H1 (cell line): Measurements from ENCODE around the gene DHX58. TPM values are rescaled to one million over a fixed set of nuclear protein-coding genes. Genes with fewer than 3 reads are reported as not detected.

Source experiments
- polyA plus RNA-seq, 7 experiments: library from polyadenylated mRNA; depleted of rRNA in 3 of 7; stranded (reverse) in 5 of 7; unstranded in 2 of 7; fragments of >200 nt in 5 of 7; fragments of 200-250 nt in 2 of 7; gene quantifications; 1 replicate in 5 of 7; 2 replicates in 1 of 7; 4 replicates in 1 of 7; pipeline versions ENCODE4 v1.2.1 to v1.2.3, GENCODE V29; 2011 to 2013; ENCODE audit warnings: missing spikeins in 2 of 7, mixed read lengths in 2 of 7
- total RNA-seq: library from RNA; stranded (reverse); fragmentation: NEBNext Ultra II Directional; extraction: Animal tissue kit (Norgen Biotek cat#: 25700); gene quantifications from 2 replicates; pipeline ENCODE4 v1.2.1, GENCODE V29; 2021

The DHX58 gene
- total and polyA plus RNA-seq, 2 of the 8 experiments (the other 6 are each of a cell fraction or from before 2014, with no cell fraction given) = 5.6 to 9.9 TPM

Other genes with a start within 250 kb of the DHX58 start
- gene KLHL11, start 247.3 kb downstream of the DHX58 start, total RNA-seq = 12.8 and 13.7 TPM in 2 replicates
- gene KLHL11, start 247.3 kb downstream of the DHX58 start, polyA plus RNA-seq (2011; rRNA removed) = 3.4 and 4.2 TPM in 2 replicates
- 388 and 393 TPM in 2 replicates for gene ACLY, start 193.8 kb downstream of the DHX58 start, total RNA-seq
- gene ACLY, start 193.8 kb downstream of the DHX58 start, polyA plus RNA-seq (2011; rRNA removed) = 167 and 238 TPM in 2 replicates
- 1.3 TPM in 2 replicates for gene ODAD4, start 182.1 kb downstream of the DHX58 start, total RNA-seq
- 0.41 and 0.48 TPM in 2 replicates for gene ODAD4, start 182.1 kb downstream of the DHX58 start, polyA plus RNA-seq (2011; rRNA removed)
- 60.6 and 64.2 TPM in 2 replicates for gene CNP, start 145.9 kb downstream of the DHX58 start, total RNA-seq
- gene CNP, start 145.9 kb downstream of the DHX58 start, polyA plus RNA-seq (2011; rRNA removed) = 21.9 and 43.3 TPM in 2 replicates
- gene DNAJC7, start 95.3 kb downstream of the DHX58 start, total RNA-seq = 129 and 148 TPM in 2 replicates
- gene DNAJC7, start 95.3 kb downstream of the DHX58 start, polyA plus RNA-seq (2011; rRNA removed) = 21.6 and 31.0 TPM in 2 replicates
- 31.1 and 34.5 TPM in 2 replicates for gene NKIRAS2, start 92.6 kb downstream of the DHX58 start, total RNA-seq
- 51.1 and 59.7 TPM in 2 replicates for gene NKIRAS2, start 92.6 kb downstream of the DHX58 start, polyA plus RNA-seq (2011; rRNA removed)
- gene C17orf113, start 62.1 kb downstream of the DHX58 start, total RNA-seq = 1.4 TPM in 2 replicates
- gene C17orf113, start 62.1 kb downstream of the DHX58 start, polyA plus RNA-seq (2011; rRNA removed) = 1.0 and 1.5 TPM in 2 replicates
- 2.5 and 3.9 TPM in 2 replicates for gene ZNF385C, start 14.2 kb downstream of the DHX58 start, total RNA-seq
- gene ZNF385C, start 14.2 kb downstream of the DHX58 start, polyA plus RNA-seq (2011; rRNA removed) = 6.1 and 7.3 TPM in 2 replicates
- gene KAT2A, start 8.7 kb upstream of the DHX58 start, total RNA-seq = 32.5 and 34.2 TPM in 2 replicates
- gene KAT2A, start 8.7 kb upstream of the DHX58 start, polyA plus RNA-seq (2011; rRNA removed) = 40.1 and 52.5 TPM in 2 replicates
- gene HSPB9, start 10.1 kb upstream of the DHX58 start, total RNA-seq = 0.30 and 0.33 TPM in 2 replicates
- gene HSPB9, start 10.1 kb upstream of the DHX58 start, polyA plus RNA-seq (2011; rRNA removed) = 0.25 and 0.27 TPM in 2 replicates
- gene RAB5C, start 42.3 kb upstream of the DHX58 start, total RNA-seq = 67.1 and 67.7 TPM in 2 replicates
- gene RAB5C, start 42.3 kb upstream of the DHX58 start, polyA plus RNA-seq (2011; rRNA removed) = 123 and 150 TPM in 2 replicates
- gene KCNH4, start 68.4 kb upstream of the DHX58 start, total RNA-seq = 0.47 and 0.59 TPM in 2 replicates
- gene KCNH4, start 68.4 kb upstream of the DHX58 start, polyA plus RNA-seq (2011; rRNA removed) = 0.44 and 0.53 TPM in 2 replicates
- gene HCRT, start 72.7 kb upstream of the DHX58 start, total RNA-seq = not detected in 2 replicates
- gene HCRT, start 72.7 kb upstream of the DHX58 start, polyA plus RNA-seq (2011; rRNA removed) = not detected in 2 replicates
- gene GHDC, start 81.8 kb upstream of the DHX58 start, total RNA-seq = 7.1 and 7.4 TPM in 2 replicates
- gene GHDC, start 81.8 kb upstream of the DHX58 start, polyA plus RNA-seq (2011; rRNA removed) = 8.1 and 14.8 TPM in 2 replicates
- gene STAT5B, start 163.7 kb upstream of the DHX58 start, total RNA-seq = 43.3 and 52.6 TPM in 2 replicates
- gene STAT5B, start 163.7 kb upstream of the DHX58 start, polyA plus RNA-seq (2011; rRNA removed) = 35.3 and 40.8 TPM in 2 replicates
- gene STAT5A, start 175.8 kb upstream of the DHX58 start, total RNA-seq = 5.4 and 6.0 TPM in 2 replicates
- gene STAT5A, start 175.8 kb upstream of the DHX58 start, polyA plus RNA-seq (2011; rRNA removed) = 4.2 and 7.9 TPM in 2 replicates